ENCODE results near the gene ZFX. TPM values are rescaled to one million over a fixed set of nuclear protein-coding genes. Genes with fewer than 3 reads are reported as not detected.

The ZFX gene
- polyA plus RNA-seq, 3 donors from 2014 or later = 27.6 to 46.7 (median 38.6) TPM

GRCh38 chrX:24215272-24215671 is 65.7 kb downstream of the ZFX start:
- Mint-ChIP-seq H3K4me3 (no peak overlapping the region), H3K27me3 (ENCODE audit: low read depth in 3 of 3) (peaks cover 0 to 4% (median 0%) of the 10 kb centered on the region in 3 donors), H3K36me3 (peaks cover 0 to 14% (median 12%) of the 10 kb centered on the region in 3 donors), H3K27ac (peak overlapping the region in 2 of 6 donors; percentile 57 to 67), H3K9me3 (no peaks in the 10 kb centered on the region), H3K4me1 (peaks cover 8 to 19% of the 10 kb centered on the region in 2 donors)
- no peak for DNase-seq

GRCh38 chrX:24216037-24216436 is 66.5 kb downstream of the ZFX start:
- peaks cover 0 to 4% (median 0%) of the 10 kb centered on the region in 3 donors for H3K27me3 Mint-ChIP-seq (ENCODE audit: low read depth in 3 of 3)
- peaks cover 8 to 19% of the 10 kb centered on the region in 2 donors for H3K4me1 Mint-ChIP-seq
- no peak for DNase-seq
- H3K27ac Mint-ChIP-seq = peak overlapping the region in 2 of 6 donors; percentile 55 to 70
- H3K36me3 Mint-ChIP-seq = peaks cover 0 to 7% (median 4%) of the 10 kb centered on the region in 3 donors
- H3K9me3 Mint-ChIP-seq = no peaks in the 10 kb centered on the region
- no peak overlapping the region for H3K4me3 Mint-ChIP-seq

GRCh38 chrX:24216827-24217226 is 67.3 kb downstream of the ZFX start:
- H3K27me3 Mint-ChIP-seq (ENCODE audit: low read depth in 3 of 3) = peaks cover 0 to 4% (median 0%) of the 10 kb centered on the region in 3 donors
- DNase-seq = no peak
- no peaks in the 10 kb centered on the region for H3K9me3 Mint-ChIP-seq
- peaks cover 8 to 19% of the 10 kb centered on the region in 2 donors for H3K4me1 Mint-ChIP-seq
- H3K4me3 Mint-ChIP-seq = no peak overlapping the region
- H3K27ac Mint-ChIP-seq = peak overlapping the region in 3 of 6 donors; percentile 10 to 70 (median 14)
- peaks cover 0 to 5% (median 3%) of the 10 kb centered on the region in 3 donors for H3K36me3 Mint-ChIP-seq

- no peak overlapping the region for H3K4me3 Mint-ChIP-seq
- peak overlapping the region in 3 of 6 donors; percentile 12 to 62 (median 18) for H3K27ac Mint-ChIP-seq
- peaks cover 6 to 19% of the 10 kb centered on the region in 2 donors for H3K4me1 Mint-ChIP-seq
Observed at GRCh38 chrX:24219320-24219719, 69.8 kb downstream of the ZFX start.

GRCh38 chrX:24221872-24222271 is 72.3 kb downstream of the ZFX start:
- no peak for DNase-seq
- Mint-ChIP-seq H3K27me3 (ENCODE audit: low read depth in 3 of 3) (no peaks in the 10 kb centered on the region), H3K9me3 (peaks cover 0 to 3% (median 0%) of the 10 kb centered on the region in 6 donors), H3K4me3 (no peak overlapping the region), H3K27ac (peak overlapping the region in 1 of 6 donors; percentile 21), H3K36me3 (peaks cover 0 to 4% (median 3%) of the 10 kb centered on the region in 3 donors), H3K4me1 (peaks cover 0 to 11% of the 10 kb centered on the region in 2 donors)

More at GRCh38 chrX:24219320-24219719, 69.8 kb downstream of the ZFX start:
- Mint-ChIP-seq H3K27me3 (ENCODE audit: low read depth in 3 of 3) (no peaks in the 10 kb centered on the region), H3K9me3 (no peaks in the 10 kb centered on the region), H3K36me3 (peaks cover 0 to 5% (median 0%) of the 10 kb centered on the region in 3 donors)
- no peak for DNase-seq

- Mint-ChIP-seq H3K9me3 (peaks cover 0 to 3% (median 0%) of the 10 kb centered on the region in 6 donors), H3K36me3 (peaks cover 3 to 4% (median 3%) of the 10 kb centered on the region in 3 donors), H3K4me1 (no peaks in the 10 kb centered on the region), H3K4me3 (no peak overlapping the region), H3K27ac (no peak overlapping the region), H3K27me3 (ENCODE audit: low read depth in 3 of 3) (no peaks in the 10 kb centered on the region)
- DNase-seq = no peak
Observed at GRCh38 chrX:24225265-24225664, 75.7 kb downstream of the ZFX start.

- Mint-ChIP-seq H3K9me3 (peaks cover 0 to 3% (median 0%) of the 10 kb centered on the region in 6 donors), H3K36me3 (peaks cover 3 to 6% (median 4%) of the 10 kb centered on the region in 3 donors), H3K4me1 (no peaks in the 10 kb centered on the region), H3K27ac (no peak overlapping the region), H3K4me3 (no peak overlapping the region), H3K27me3 (ENCODE audit: low read depth in 3 of 3) (peaks cover 0 to 2% (median 0%) of the 10 kb centered on the region in 3 donors)
- no peak for DNase-seq
Observed at GRCh38 chrX:24226176-24226575, 76.6 kb downstream of the ZFX start.

GRCh38 chrX:24228596-24228995 is 79.1 kb downstream of the ZFX start:
- Mint-ChIP-seq H3K9me3 (peaks cover 0 to 3% (median 0%) of the 10 kb centered on the region in 6 donors), H3K36me3 (peaks cover 3 to 6% (median 4%) of the 10 kb centered on the region in 3 donors), H3K27ac (no peak overlapping the region), H3K4me3 (no peak overlapping the region), H3K4me1 (no peaks in the 10 kb centered on the region), H3K27me3 (ENCODE audit: low read depth in 3 of 3) (peaks cover 0 to 7% (median 0%) of the 10 kb centered on the region in 3 donors)
- DNase-seq = no peak

- Mint-ChIP-seq H3K4me3 (no peak overlapping the region), H3K27ac (no peak overlapping the region), H3K4me1 (no peaks in the 10 kb centered on the region), H3K36me3 (peaks cover 3 to 6% (median 4%) of the 10 kb centered on the region in 3 donors), H3K27me3 (ENCODE audit: low read depth in 3 of 3) (peaks cover 0 to 7% (median 3%) of the 10 kb centered on the region in 3 donors), H3K9me3 (peaks cover 0 to 3% (median 0%) of the 10 kb centered on the region in 6 donors)
- DNase-seq = no peak
Observed at GRCh38 chrX:24229400-24229879, 79.9 kb downstream of the ZFX start.

GRCh38 chrX:24229976-24230375 is 80.4 kb downstream of the ZFX start:
- no peak for DNase-seq
- Mint-ChIP-seq H3K4me3 (no peak overlapping the region), H3K36me3 (peaks cover 3 to 6% (median 4%) of the 10 kb centered on the region in 3 donors), H3K27ac (no peak overlapping the region), H3K4me1 (no peaks in the 10 kb centered on the region), H3K27me3 (ENCODE audit: low read depth in 3 of 3) (peaks cover 0 to 7% (median 3%) of the 10 kb centered on the region in 3 donors), H3K9me3 (peaks cover 0 to 3% (median 0%) of the 10 kb centered on the region in 6 donors)

GRCh38 chrX:24231131-24231540 is 81.6 kb downstream of the ZFX start:
- no peaks in the 10 kb centered on the region for H3K9me3 Mint-ChIP-seq
- DNase-seq = no peak
- H3K4me1 Mint-ChIP-seq = peaks cover 0 to 2% of the 10 kb centered on the region in 2 donors
- peaks cover 0 to 10% (median 3%) of the 10 kb centered on the region in 3 donors for H3K27me3 Mint-ChIP-seq (ENCODE audit: low read depth in 3 of 3)
- H3K27ac Mint-ChIP-seq = no peak overlapping the region
- no peak overlapping the region for H3K4me3 Mint-ChIP-seq
- peaks cover 0 to 6% (median 0%) of the 10 kb centered on the region in 3 donors for H3K36me3 Mint-ChIP-seq

- DNase-seq = no peak
- no peaks in the 10 kb centered on the region for H3K9me3 Mint-ChIP-seq
- peaks cover 0 to 10% (median 3%) of the 10 kb centered on the region in 3 donors for H3K27me3 Mint-ChIP-seq (ENCODE audit: low read depth in 3 of 3)
- H3K36me3 Mint-ChIP-seq = peaks cover 0 to 6% (median 0%) of the 10 kb centered on the region in 3 donors
- H3K4me1 Mint-ChIP-seq = peaks cover 0 to 2% of the 10 kb centered on the region in 2 donors
- no peak overlapping the region for H3K4me3 Mint-ChIP-seq
- no peak overlapping the region for H3K27ac Mint-ChIP-seq
Observed at GRCh38 chrX:24231641-24232179, 82.2 kb downstream of the ZFX start.

- Mint-ChIP-seq H3K4me3 (no peak overlapping the region), H3K4me1 (peaks cover 0 to 2% of the 10 kb centered on the region in 2 donors), H3K36me3 (peaks cover 0 to 6% (median 0%) of the 10 kb centered on the region in 3 donors), H3K27ac (peak overlapping the region in 1 of 6 donors; percentile 8), H3K9me3 (no peaks in the 10 kb centered on the region), H3K27me3 (ENCODE audit: low read depth in 3 of 3) (peaks cover 0 to 10% (median 3%) of the 10 kb centered on the region in 3 donors)
- DNase-seq = no peak
Observed at GRCh38 chrX:24232796-24233195, 83.3 kb downstream of the ZFX start.

- peaks cover 0 to 2% of the 10 kb centered on the region in 2 donors for H3K4me1 Mint-ChIP-seq
- no peaks in the 10 kb centered on the region for H3K9me3 Mint-ChIP-seq
- H3K36me3 Mint-ChIP-seq = peaks cover 0 to 3% (median 0%) of the 10 kb centered on the region in 3 donors
- DNase-seq = no peak
- H3K4me3 Mint-ChIP-seq = peak overlapping the region in 1 of 5 donors; percentile 51
- peaks cover 0 to 10% (median 5%) of the 10 kb centered on the region in 3 donors for H3K27me3 Mint-ChIP-seq (ENCODE audit: low read depth in 3 of 3)
- peak overlapping the region in 2 of 6 donors; percentile 37 to 65 for H3K27ac Mint-ChIP-seq
Observed at GRCh38 chrX:24235084-24235710, 85.7 kb downstream of the ZFX start.
